ENCODE data around the gene SLC22A16. TPM values are rescaled to one million over a fixed set of nuclear protein-coding genes. Genes with fewer than 3 reads are reported as not detected.

The SLC22A16 gene
- total RNA-seq, 1 experiment from 2014 or later = not detected

DNA sequence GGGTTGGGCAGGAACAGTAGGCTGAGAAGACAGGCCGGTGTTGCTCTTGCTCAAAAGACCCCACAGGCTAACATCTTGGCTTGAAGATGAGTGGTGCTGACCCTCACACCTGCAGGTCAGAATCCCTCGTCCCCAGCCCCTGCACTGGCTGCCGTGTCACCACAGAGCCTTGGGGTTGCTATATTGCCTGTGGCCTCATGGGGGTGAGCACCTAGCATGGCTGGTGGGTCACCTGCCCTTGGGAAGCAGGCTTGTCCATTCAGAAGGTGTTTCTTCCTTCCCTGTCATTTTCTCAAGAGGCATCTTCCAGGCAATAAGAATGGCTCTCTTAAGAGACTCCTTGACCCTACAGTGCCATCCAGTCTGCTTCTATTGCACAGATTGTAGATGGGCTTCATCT lies 7.7 kb downstream of the SLC22A16 start:
- CTCF ChIA-PET = no interaction called here
- no TSS peak for BruUV-seq (replicated peaks)
- H3K36me3 ChIP-seq (ENCODE audit: low read depth, low read length) = no peaks in the 10 kb centered on the region
- no peaks in the 10 kb centered on the region for H3K27me3 ChIP-seq (ENCODE audit: low read length)
- no peak overlapping the region for H3K4me2 ChIP-seq (ENCODE audit: low read length)
- no peak for DNase-seq
- no peaks in the 10 kb centered on the region for H3K9me3 ChIP-seq (ENCODE audit: low read length)
- no peaks in the 10 kb centered on the region for H4K20me1 ChIP-seq (ENCODE audit: low read length)
- no peak overlapping the region for H3K4me3 ChIP-seq (ENCODE audit: low read length)
- H3K4me1 ChIP-seq (ENCODE audit: insufficient read depth, low read length) = no peaks in the 10 kb centered on the region
- no peak overlapping the region for H3K9ac ChIP-seq (ENCODE audit: low read length)
- no peaks in the 10 kb centered on the region for H3K9me2 ChIP-seq (replicated peaks; ENCODE audit: low read length)
- H2AFZ ChIP-seq (ENCODE audit: low read length) = no peak overlapping the region
- intact Hi-C loops (cut with micrococcal nuclease) = no loop called here
- no peak for TF ChIP-seq EZH2 (IDR thresholded peaks at IDR 0.05; ENCODE audit: low read length, unreplicated experiment)
- H3K27ac ChIP-seq (ENCODE audit: low read length) = no peak overlapping the region
- POLR2A ChIA-PET (ENCODE audit: unreplicated experiment) = no interaction called here
- H3K79me2 ChIP-seq (ENCODE audit: low read length) = no peaks in the 10 kb centered on the region
- ATAC-seq = no peak
- H3F3A ChIP-seq (ENCODE audit: low read length, unreplicated experiment) = no peaks in the 10 kb centered on the region

GRCh38 chr6:110467566-110468140 lies 8.8 kb downstream of the SLC22A16 start:
- ATAC-seq (no peak), DNase-seq (no peak)
- POLR2A ChIA-PET (ENCODE audit: unreplicated experiment) = no interaction called here
- no peak overlapping the region for H3K4me3 ChIP-seq (ENCODE audit: low read length)
- no peaks in the 10 kb centered on the region for H4K20me1 ChIP-seq (ENCODE audit: low read length)
- H3K36me3 ChIP-seq (ENCODE audit: low read depth, low read length) = no peaks in the 10 kb centered on the region
- 0 out of 2 replicates have a peak, but pooled peaks cover 4% of the 10 kb centered on the region for H3K9me3 ChIP-seq (ENCODE audit: low read length)
- no TSS peak for BruUV-seq (replicated peaks)
- intact Hi-C loops (cut with micrococcal nuclease) = no loop called here
- no peak overlapping the region for H2AFZ ChIP-seq (ENCODE audit: low read length)
- H3K9me2 ChIP-seq (replicated peaks; ENCODE audit: low read length) = no peaks in the 10 kb centered on the region
- CTCF ChIA-PET = no interaction called here
- H3K4me2 ChIP-seq (ENCODE audit: low read length) = no peak overlapping the region
- H3K27ac ChIP-seq (ENCODE audit: low read length) = no peak overlapping the region
- TF ChIP-seq EZH2phosphoT487 (IDR thresholded peaks at IDR 0.05; ENCODE audit: borderline replicate concordance, low read length) = no peak
- TF ChIP-seq CTCF (conservative IDR thresholded peaks at IDR 0.05; ENCODE audit: low read depth, low read length) = no peak
- TF ChIP-seq EZH2 (IDR thresholded peaks at IDR 0.05; ENCODE audit: low read length, unreplicated experiment) = no peak
- no peaks in the 10 kb centered on the region for H3K4me1 ChIP-seq (ENCODE audit: insufficient read depth, low read length)
- no peaks in the 10 kb centered on the region for H3K79me2 ChIP-seq (ENCODE audit: low read length)
- no peaks in the 10 kb centered on the region for H3F3A ChIP-seq (ENCODE audit: low read length, unreplicated experiment)
- no peak overlapping the region for H3K9ac ChIP-seq (ENCODE audit: low read length)
- H3K27me3 ChIP-seq (ENCODE audit: low read length) = no peaks in the 10 kb centered on the region

DNA sequence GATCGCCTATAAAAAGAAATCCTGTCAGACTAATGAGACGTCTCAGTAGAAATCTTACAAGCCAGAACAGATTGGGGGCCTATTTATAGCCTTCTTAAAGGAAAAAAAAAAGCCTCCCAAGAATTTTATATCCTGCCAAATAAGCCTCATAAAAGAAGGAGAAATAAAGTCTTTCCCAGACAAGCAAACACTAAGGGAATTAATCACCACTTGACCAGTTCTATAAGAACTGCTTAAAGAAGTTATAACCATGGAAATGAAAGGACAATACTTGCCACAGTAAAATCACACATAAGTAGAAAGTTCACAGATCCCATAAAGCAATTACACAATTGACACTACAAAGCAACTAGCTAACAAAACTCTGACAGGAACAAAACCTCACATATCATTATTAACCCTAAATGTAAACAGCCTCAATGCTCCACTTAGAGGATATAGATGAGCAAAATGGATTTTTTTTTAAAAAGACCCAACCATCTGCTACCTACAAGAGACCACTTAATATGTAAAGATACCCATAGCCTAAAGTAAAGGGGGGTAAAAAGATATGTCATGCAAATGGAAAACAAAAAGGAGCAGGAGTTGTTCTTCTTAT lies 13.4 kb downstream of the SLC22A16 start:
- ATAC-seq (no peak), DNase-seq (no peak)
- H3K9ac ChIP-seq (ENCODE audit: low read length) = no peak overlapping the region
- no peaks in the 10 kb centered on the region for H3K79me2 ChIP-seq (ENCODE audit: low read length)
- H3K27me3 ChIP-seq (ENCODE audit: low read length) = no peaks in the 10 kb centered on the region
- TF ChIP-seq EZH2phosphoT487 (IDR thresholded peaks at IDR 0.05; ENCODE audit: borderline replicate concordance, low read length) (no peak), EZH2 (IDR thresholded peaks at IDR 0.05; ENCODE audit: low read length, unreplicated experiment) (no peak), CTCF (conservative IDR thresholded peaks at IDR 0.05; ENCODE audit: low read depth, low read length) (no peak)
- H3K4me1 ChIP-seq (ENCODE audit: insufficient read depth, low read length) = no peaks in the 10 kb centered on the region
- no peak overlapping the region for H2AFZ ChIP-seq (ENCODE audit: low read length)
- H3K4me3 ChIP-seq (ENCODE audit: low read length) = no peak overlapping the region
- BruUV-seq (replicated peaks) = no TSS peak
- no peaks in the 10 kb centered on the region for H3K36me3 ChIP-seq (ENCODE audit: low read depth, low read length)
- H3F3A ChIP-seq (ENCODE audit: low read length, unreplicated experiment) = no peaks in the 10 kb centered on the region
- no peak overlapping the region for H3K27ac ChIP-seq (ENCODE audit: low read length)
- intact Hi-C loops (cut with micrococcal nuclease) = no loop called here
- H3K4me2 ChIP-seq (ENCODE audit: low read length) = no peak overlapping the region
- ChIA-PET POLR2A (ENCODE audit: unreplicated experiment) (no interaction called here), CTCF (no interaction called here)
- no peaks in the 10 kb centered on the region for H4K20me1 ChIP-seq (ENCODE audit: low read length)
- no peaks in the 10 kb centered on the region for H3K9me2 ChIP-seq (replicated peaks; ENCODE audit: low read length)
- 0 out of 2 replicates have a peak, but pooled peaks cover 4% of the 10 kb centered on the region for H3K9me3 ChIP-seq (ENCODE audit: low read length)

Measured in PC-3 (cell line).